GM19463 (cell line): ENCODE data around the gene ALKBH2.

ENCODE experiments used
- ATAC-seq: cut with Tn5 transposase; IDR thresholded peaks from one replicate; pipeline ENCODE4 v1.9.1; 2021; ENCODE audit warnings: mild to moderate bottlenecking, moderate library complexity; ENCODE audit not compliant: unreplicated experiment

The ALKBH2 gene

GRCh38 chr12:109114644-109115043 is 21.4 kb upstream of the ALKBH2 start:
- ATAC-seq = no peak

- ATAC-seq = no peak
These were observed 20.5 kb upstream of the ALKBH2 start for GRCh38 chr12:109113661-109114321.

GRCh38 chr12:109112720-109113465 is 19.6 kb upstream of the ALKBH2 start:
- ATAC-seq = no peak

GRCh38 chr12:109110988-109111495 is 17.8 kb upstream of the ALKBH2 start:
- ATAC-seq = peak; percentile 75

GRCh38 chr12:109109746-109110350 is 16.6 kb upstream of the ALKBH2 start:
- ATAC-seq = no peak

- no peak for ATAC-seq
These were observed 11.9 kb upstream of the ALKBH2 start for GRCh38 chr12:109105176-109105575.

- ATAC-seq = no peak
These were observed 9.2 kb upstream of the ALKBH2 start for GRCh38 chr12:109102491-109102890.

GRCh38 chr12:109100741-109101140 is 7.5 kb upstream of the ALKBH2 start:
- ATAC-seq = no peak

- ATAC-seq = no peak
These were observed 6.3 kb upstream of the ALKBH2 start for GRCh38 chr12:109099431-109100020.

- no peak for ATAC-seq
These were observed 5.4 kb upstream of the ALKBH2 start for GRCh38 chr12:109098651-109099050.

- peak; percentile 19 for ATAC-seq
These were observed 4.9 kb upstream of the ALKBH2 start for GRCh38 chr12:109098183-109098604.

GRCh38 chr12:109097435-109098182 is 4.3 kb upstream of the ALKBH2 start, which contains the start of gene UNG:
TSS of gene UNG (plus strand) at chr12:109097597. CDS start at chr12:109097680, 83 bp downstream.
- ATAC-seq = peak; percentile 95

- no peak for ATAC-seq
These were observed 3.8 kb upstream of the ALKBH2 start for GRCh38 chr12:109097140-109097434.

- ATAC-seq = no peak
These were observed 713 bp downstream of the ALKBH2 start for GRCh38 chr12:109092497-109093021.

GRCh38 chr12:109089683-109090082 is 3.6 kb downstream of the ALKBH2 start:
- no peak for ATAC-seq

GRCh38 chr12:109088818-109089217 is 4.5 kb downstream of the ALKBH2 start:
- ATAC-seq = no peak

GRCh38 chr12:109087250-109087649 is 6.0 kb downstream of the ALKBH2 start:
- no peak for ATAC-seq

- no peak for ATAC-seq
These were observed 7.7 kb downstream of the ALKBH2 start for GRCh38 chr12:109085590-109085989.

GRCh38 chr12:109084425-109084824 is 8.8 kb downstream of the ALKBH2 start:
- ATAC-seq = no peak

GRCh38 chr12:109082751-109083150 is 10.5 kb downstream of the ALKBH2 start:
- no peak for ATAC-seq

GRCh38 chr12:109074866-109075265 is 18.4 kb downstream of the ALKBH2 start:
- ATAC-seq = no peak
